B cell (primary cell): ENCODE measurements around the gene SLC2A4. TPM values are rescaled to one million over a fixed set of nuclear protein-coding genes. Genes with fewer than 3 reads are reported as not detected.

Source experiments
- ATAC-seq: fragments of 200-7000 bp; cut with Tn5 transposase; one replicate; pipeline ENCODE4 v1.10.0; 2021; ENCODE audit warnings: low read depth, mild to moderate bottlenecking, moderate number of reproducible peaks, moderate library complexity
- CTCF ChIA-PET: fragments of 350-600 bp; sonication (Branson Sonifier 250); formaldehyde crosslinking; loops from one replicate; lab custom pipeline; 2021; ENCODE audit warnings: antibody characterized with exemption, inconsistent platforms; lab: Charles Lee
- POLR2A ChIA-PET: fragments of 350-600 bp; sonication (Branson Sonifier 250); formaldehyde crosslinking; loops from one replicate; lab custom pipeline; 2021; ENCODE audit warnings: antibody characterized with exemption; lab: Charles Lee
- DNase-seq: peaks from one replicate; pipeline ENCODE4 v3.0.0; 2013
- H2AFZ ChIP-seq: 2 replicates; pipeline ENCODE4 v1.6.1; 2012; ENCODE audit warnings: mild to moderate bottlenecking, low read depth, low read length; ENCODE audit not compliant: insufficient read depth, poor library complexity, severe bottlenecking
- H3K27ac ChIP-seq, 2 donors: 1 replicate in 1 of 2; 2 replicates in 1 of 2; pipeline ENCODE4 v1.5.1; 2012 to 2013; ENCODE audit warnings: low read length in 2 of 2, mild to moderate bottlenecking in 2 of 2, moderate library complexity in 1 of 2
- H3K27me3 ChIP-seq, 4 experiments: fragments of 200-600 bp in 1 of 4; sonication (generic) in 1 of 4; replicated peaks in 1 of 4; 1 replicate in 2 of 4; 2 replicates in 2 of 4; pipeline versions ENCODE4 v1.6.1 to v1.7.0; 2013 to 2016; ENCODE audit warnings: low read length in 3 of 4, mild to moderate bottlenecking in 2 of 4, mixed read lengths in 1 of 4, moderate library complexity in 1 of 4; ENCODE audit not compliant: insufficient read depth in 4 of 4, control insufficient read depth in 3 of 4; ENCODE audit errors: control extremely low read depth in 1 of 4
- H3K36me3 ChIP-seq, 2 experiments: replicated peaks in 1 of 2; 1 replicate in 1 of 2; 2 replicates in 1 of 2; pipeline versions ENCODE4 v1.6.1 to v1.7.1; 2013; ENCODE audit warnings: low read length in 1 of 2; ENCODE audit not compliant: insufficient read depth in 2 of 2, control insufficient read depth in 1 of 2; ENCODE audit errors: control extremely low read depth in 1 of 2, extremely low read depth in 1 of 2
- H3K4me1 ChIP-seq, 2 donors: fragments of 200-600 bp in 1 of 2; sonication (generic) in 1 of 2; 1 replicate in 1 of 2; 2 replicates in 1 of 2; pipeline versions ENCODE4 v1.5.1 to v1.6.1; 2013 to 2017; ENCODE audit warnings: low read length in 2 of 2; ENCODE audit not compliant: control insufficient read depth in 2 of 2, insufficient read depth in 2 of 2
- H3K4me2 ChIP-seq: replicated peaks from 2 replicates; pipeline ENCODE3; 2012; ENCODE audit warnings: mild to moderate bottlenecking, low read depth, low read length; ENCODE audit not compliant: poor library complexity, severe bottlenecking
- H3K4me3 ChIP-seq, 5 experiments: fragments of 200-600 bp in 1 of 5; sonication (generic) in 1 of 5; 1 replicate in 3 of 5; 2 replicates in 2 of 5; pipeline versions ENCODE4 v1.5.1 to v1.7.0; 2011 to 2016; ENCODE audit warnings: low read length in 4 of 5, mild to moderate bottlenecking in 4 of 5, low read depth in 2 of 5, control low read depth in 1 of 5, moderate library complexity in 1 of 5; ENCODE audit not compliant: insufficient read depth in 1 of 5; ENCODE audit errors: control extremely low read depth in 1 of 5, extremely low read depth in 1 of 5
- H3K79me2 ChIP-seq: fragments of 200-600 bp; sonication (generic); one replicate; pipeline ENCODE4 v1.6.0; 2016; ENCODE audit warnings: low read length; ENCODE audit not compliant: control insufficient read depth, insufficient read depth
- H3K9ac ChIP-seq: fragments of 200-600 bp; sonication (generic); 2 replicates; pipeline ENCODE4 v1.6.1; 2017; ENCODE audit warnings: mild to moderate bottlenecking, low read length, moderate library complexity
- H3K9me3 ChIP-seq, 3 donors: one replicate each; pipeline versions ENCODE4 v1.6.1 to v1.7.1; 2013; ENCODE audit warnings: low read length in 2 of 3; ENCODE audit not compliant: control insufficient read depth in 2 of 3, insufficient read depth in 1 of 3; ENCODE audit errors: control extremely low read depth in 1 of 3
- H4K20me1 ChIP-seq: 2 replicates; pipeline ENCODE4 v1.6.0; 2012; ENCODE audit warnings: mild to moderate bottlenecking, low read length; ENCODE audit not compliant: insufficient read depth, control insufficient read depth, poor library complexity, severe bottlenecking
- H3K27ac Mint-ChIP-seq: one replicate; pipeline ENCODE4 v1.8.0; 2021; ENCODE audit warnings: mixed read lengths
- H3K27me3 Mint-ChIP-seq: one replicate; pipeline ENCODE4 v1.8.0; 2021; ENCODE audit warnings: mixed read lengths
- H3K4me1 Mint-ChIP-seq: one replicate; pipeline ENCODE4 v1.8.0; 2021; ENCODE audit warnings: mixed read lengths
- H3K4me3 Mint-ChIP-seq: one replicate; pipeline ENCODE4 v1.8.0; 2021; ENCODE audit warnings: mixed read lengths
- H3K9me3 Mint-ChIP-seq: one replicate; pipeline ENCODE4 v1.8.0; 2022; ENCODE audit warnings: mixed read lengths; ENCODE audit not compliant: insufficient read depth
- EZH2 ChIP-seq: IDR thresholded peaks from 2 replicates; pipeline ENCODE4 v1.6.1; 2012; ENCODE audit warnings: borderline replicate concordance, low read depth, mild to moderate bottlenecking, moderate library complexity, low read length; ENCODE audit not compliant: insufficient read depth, poor library complexity, severe bottlenecking
- WGBS: methylation state at CpG from one replicate; pipeline ENCODE4 v1.1.5; 2013; ENCODE audit warnings: missing lambda C conversion rate; ENCODE audit not compliant: insufficient coverage; 5-methylcytosine and 5-hydroxymethylcytosine counted together
- intact Hi-C: fragments of 100-400 bp; cut with micrococcal nuclease; formaldehyde crosslinking; loops from one replicate; pipeline ENCODE4 v1.10.0; 2022
- polyA plus RNA-seq: library from polyadenylated mRNA; depleted of rRNA; stranded (reverse); fragments of >200 nt; gene quantifications from 2 replicates; pipeline ENCODE4 v1.2.3, GENCODE V29; 2012
- total RNA-seq, 2 donors: library from RNA; stranded (reverse); fragments of 120-200 nt in 1 of 2; gene quantifications; 1 replicate in 1 of 2; 2 replicates in 1 of 2; pipeline versions ENCODE4 v1.2.3 to v1.2.4, GENCODE V29; 2013 to 2022
- TF ChIP-seq, protein P1 (sequence below): fragments of 200-600 bp; IDR thresholded peaks from one replicate; pipeline ENCODE4 v1.8.0; 2022; ENCODE audit warnings: antibody characterized with exemption, mild to moderate bottlenecking

Gene SLC2A4
- total and polyA plus RNA-seq, 2 donors (not counting 1 experiment from before 2014, with no cell fraction given) = not detected

DNA sequence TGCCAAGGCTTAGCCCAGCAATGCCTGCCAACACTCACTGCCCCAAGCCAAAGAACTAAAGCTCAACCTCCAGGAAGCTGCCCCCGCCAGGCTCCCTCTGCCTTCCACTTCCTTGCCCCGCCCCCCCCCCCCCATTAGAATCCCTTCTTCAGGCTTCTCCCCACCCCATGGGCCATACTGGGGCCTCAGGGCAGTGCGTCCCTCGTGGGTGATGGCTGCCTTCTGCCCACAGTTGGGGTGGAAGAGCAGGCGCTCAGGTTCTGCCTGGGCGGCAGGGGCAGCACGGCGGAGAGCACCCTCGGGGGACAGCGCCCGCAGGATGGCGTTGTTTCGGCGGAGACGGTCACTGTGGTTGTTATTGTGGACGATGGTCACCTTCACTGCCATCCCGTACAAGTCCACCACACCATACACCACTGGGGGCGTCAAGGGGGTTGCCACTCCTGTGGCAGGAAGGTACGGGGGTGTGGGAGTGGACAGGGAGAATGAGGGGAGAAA, 43.6 kb downstream of the SLC2A4 start:
- DNase-seq (no peak), ATAC-seq (no peak)
- Mint-ChIP-seq H3K4me1 (peaks cover 26% of the 10 kb centered on the region), H3K27me3 (no peaks in the 10 kb centered on the region), H3K4me3 (no peak overlapping the region), H3K27ac (no peak overlapping the region), H3K9me3 (no peaks in the 10 kb centered on the region)
- H3K36me3 ChIP-seq = peaks cover 0 to 58% of the 10 kb centered on the region in 2 experiments
- intact Hi-C loops = no loop called here
- peaks cover 29% of the 10 kb centered on the region for H3K79me2 ChIP-seq
- H4K20me1 ChIP-seq = peaks cover 5% of the 10 kb centered on the region
- H3K4me3 ChIP-seq = no peak overlapping the region
- H2AFZ ChIP-seq = no peak overlapping the region
- H3K27me3 ChIP-seq = no peaks in the 10 kb centered on the region
- H3K4me2 ChIP-seq = no peak overlapping the region
- WGBS = 96% methylated on average over 4 of the region's 19 CpGs
- no peaks in the 10 kb centered on the region for H3K9me3 ChIP-seq
- peaks cover 7 to 17% of the 10 kb centered on the region in 2 donors for H3K4me1 ChIP-seq
- POLR2A ChIA-PET = interaction anchor here (0.8 to 1.7 kb wide), 3 partner anchors 12 to 20 kb away, joined by 3 to 6 read pairs (median 4); partner anchors contain the start of gene ACAP1
- CTCF ChIA-PET = interaction anchor here (0.9 to 5.1 kb wide), 8 partner anchors 11 to 44 kb away, joined by 3 to 47 read pairs (median 4); partner anchors contain the start of genes ACAP1 and SLC2A4
- no peak overlapping the region for H3K27ac ChIP-seq
- no peak overlapping the region for H3K9ac ChIP-seq
- no peak for TF ChIP-seq EZH2
- TF ChIP-seq, protein P1, sequence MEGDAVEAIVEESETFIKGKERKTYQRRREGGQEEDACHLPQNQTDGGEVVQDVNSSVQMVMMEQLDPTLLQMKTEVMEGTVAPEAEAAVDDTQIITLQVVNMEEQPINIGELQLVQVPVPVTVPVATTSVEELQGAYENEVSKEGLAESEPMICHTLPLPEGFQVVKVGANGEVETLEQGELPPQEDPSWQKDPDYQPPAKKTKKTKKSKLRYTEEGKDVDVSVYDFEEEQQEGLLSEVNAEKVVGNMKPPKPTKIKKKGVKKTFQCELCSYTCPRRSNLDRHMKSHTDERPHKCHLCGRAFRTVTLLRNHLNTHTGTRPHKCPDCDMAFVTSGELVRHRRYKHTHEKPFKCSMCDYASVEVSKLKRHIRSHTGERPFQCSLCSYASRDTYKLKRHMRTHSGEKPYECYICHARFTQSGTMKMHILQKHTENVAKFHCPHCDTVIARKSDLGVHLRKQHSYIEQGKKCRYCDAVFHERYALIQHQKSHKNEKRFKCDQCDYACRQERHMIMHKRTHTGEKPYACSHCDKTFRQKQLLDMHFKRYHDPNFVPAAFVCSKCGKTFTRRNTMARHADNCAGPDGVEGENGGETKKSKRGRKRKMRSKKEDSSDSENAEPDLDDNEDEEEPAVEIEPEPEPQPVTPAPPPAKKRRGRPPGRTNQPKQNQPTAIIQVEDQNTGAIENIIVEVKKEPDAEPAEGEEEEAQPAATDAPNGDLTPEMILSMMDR = no peak

DNA sequence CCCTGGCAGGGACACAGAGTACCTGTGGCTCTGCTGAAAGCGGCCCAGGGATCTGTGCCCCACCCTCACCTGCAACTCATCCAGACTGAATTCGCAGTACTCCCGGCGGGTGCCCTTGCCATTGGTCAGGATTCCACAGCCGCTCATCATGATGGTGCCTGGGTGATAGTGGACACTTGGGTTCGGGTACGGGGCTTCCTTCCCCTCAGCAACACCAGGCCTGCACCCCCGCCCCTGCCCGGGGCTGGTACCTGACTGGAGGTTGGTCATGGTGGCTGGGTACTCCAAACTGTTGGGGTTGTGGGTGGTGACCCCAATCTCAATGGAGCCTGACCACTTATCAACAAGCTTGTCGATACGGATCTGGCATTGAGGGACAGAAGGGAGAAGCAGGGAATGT, 44.7 kb downstream of the SLC2A4 start:
- peaks cover 5% of the 10 kb centered on the region for H4K20me1 ChIP-seq
- Mint-ChIP-seq H3K27me3 (no peaks in the 10 kb centered on the region), H3K4me3 (peak overlapping the region; percentile 23), H3K9me3 (no peaks in the 10 kb centered on the region), H3K27ac (no peak overlapping the region), H3K4me1 (peaks cover 29% of the 10 kb centered on the region)
- no peaks in the 10 kb centered on the region for H3K9me3 ChIP-seq
- no peak overlapping the region for H3K4me3 ChIP-seq
- no peak for TF ChIP-seq EZH2
- TF ChIP-seq, protein P1 = no peak
- 94% methylated on average over 6 of the region's 11 CpGs for WGBS
- H3K9ac ChIP-seq = no peak overlapping the region
- no peak overlapping the region for H2AFZ ChIP-seq
- ChIA-PET POLR2A (interaction anchor here (0.6 to 1.8 kb wide), 2 partner anchors 9 to 53 kb away, joined by 4 read pairs; no protein-coding TSS in a partner anchor), CTCF (interaction anchor here (0.7 to 5.1 kb wide), 6 partner anchors 10 to 280 kb away, joined by 4 to 47 read pairs (median 6); partner anchors contain the start of gene ACAP1)
- intact Hi-C loops = no loop called here
- H3K4me1 ChIP-seq = peaks cover 14 to 26% of the 10 kb centered on the region in 2 donors
- no peak overlapping the region for H3K4me2 ChIP-seq
- no peak overlapping the region for H3K27ac ChIP-seq
- peaks cover 29% of the 10 kb centered on the region for H3K79me2 ChIP-seq
- DNase-seq = no peak
- H3K36me3 ChIP-seq = peaks cover 0 to 47% of the 10 kb centered on the region in 2 experiments
- no peaks in the 10 kb centered on the region for H3K27me3 ChIP-seq
- no peak for ATAC-seq
